SJSA1 (cell line): Measurements from ENCODE around the gene PRR36. TPM values are rescaled to one million over a fixed set of nuclear protein-coding genes. Genes with fewer than 3 reads are reported as not detected.
A peak's percentile ranks its signal among the peaks of the same experiment; 100 is the strongest.
"Not testable (repeated sequence)": the region's sequence is repeated elsewhere in the genome, so short reads cannot be mapped to it uniquely, and the experiment has no call there.

Source experiments
- DNase-seq, 2 experiments: peaks; one replicate each; pipeline ENCODE4 v3.0.0-alpha.2; 2015 to 2020; ENCODE audit warnings: low spot score in 2 of 2, low read depth in 1 of 2
- H3K27ac ChIP-seq: fragments of 250-450 bp; sonication (Bioruptor Pico); 2 replicates; pipeline ENCODE4 v1.5.1; 2020; ENCODE audit warnings: mild to moderate bottlenecking, moderate library complexity
- H3K27me3 ChIP-seq: fragments of 250-450 bp; sonication (Bioruptor Pico); replicated peaks from 2 replicates; pipeline ENCODE4 v1.5.1; 2020; ENCODE audit warnings: mild to moderate bottlenecking, moderate library complexity
- H3K36me3 ChIP-seq: fragments of 250-450 bp; sonication (Bioruptor Pico); 2 replicates; pipeline ENCODE4 v1.5.1; 2020; ENCODE audit warnings: mild to moderate bottlenecking
- H3K4me1 ChIP-seq: fragments of 250-450 bp; sonication (Bioruptor Pico); replicated peaks from 2 replicates; pipeline ENCODE4 v1.6.1; 2021; ENCODE audit warnings: mild to moderate bottlenecking
- H3K4me3 ChIP-seq: fragments of 250-450 bp; sonication (Bioruptor Pico); 2 replicates; pipeline ENCODE4 v1.5.1; 2020; ENCODE audit warnings: mild to moderate bottlenecking
- H3K9me3 ChIP-seq: fragments of 250-450 bp; sonication (Bioruptor Pico); replicated peaks from 2 replicates; pipeline ENCODE4 v1.5.1; 2020; ENCODE audit warnings: mild to moderate bottlenecking
- total RNA-seq: library from RNA; depleted of rRNA; stranded (reverse); fragments of >200 nt; shearing (Covaris generic); gene quantifications from 2 replicates; pipeline ENCODE4 v1.2.3, GENCODE V29; 2014; rRNA removed

The PRR36 gene
- not detected in 2 replicates for total RNA-seq

DNA sequence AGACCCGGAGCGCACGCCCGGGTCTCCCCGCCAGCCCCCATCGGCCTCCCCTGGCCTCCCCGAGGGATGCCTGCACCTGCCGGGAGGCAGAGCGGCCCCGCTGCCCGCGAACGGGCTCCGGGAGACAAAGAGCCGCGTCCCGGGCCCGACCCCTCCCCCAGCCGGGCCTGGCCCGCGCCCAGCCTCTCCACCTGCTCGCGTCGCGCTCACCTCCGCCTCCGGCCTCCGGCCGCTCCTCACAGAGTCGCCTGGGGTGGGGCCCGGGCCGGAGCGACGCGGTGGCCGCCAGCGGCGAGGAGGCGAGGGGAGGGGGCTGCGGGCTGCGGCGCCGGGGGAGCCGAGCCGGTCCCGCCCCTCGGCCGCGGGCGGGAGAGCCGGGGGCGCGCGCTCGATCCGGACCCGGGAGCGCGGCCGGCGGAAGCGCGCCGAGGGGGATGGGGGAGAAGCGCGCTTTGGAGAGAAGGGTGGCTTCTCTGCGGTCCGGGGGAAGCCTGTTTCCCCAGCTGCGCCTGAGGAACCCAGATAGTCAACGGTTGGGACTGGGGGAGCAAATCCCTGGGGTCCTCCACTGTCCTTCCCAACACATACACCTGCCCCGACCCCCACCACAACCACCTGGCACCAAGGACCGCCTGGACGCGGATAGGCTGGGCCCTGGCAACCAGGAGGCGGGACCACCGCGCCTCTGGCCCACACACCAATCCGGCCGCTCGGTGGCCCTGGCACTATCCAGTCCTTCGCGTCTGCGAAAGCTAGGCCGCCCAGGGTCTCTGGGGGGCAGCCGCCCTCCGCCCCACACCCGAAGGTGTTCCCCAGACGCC, at the start of gene PRR36:
Gene PRR36, minus strand, starts transcription at position 315 of the 821 bp plus-strand sequence. CDS start 701 bp downstream, outside the sequence.
- Histone ChIP-seq H3K9me3 (no peaks in the 10 kb centered on the region; the same call in 1 of the 2 replicates), H3K4me3 (no peak within 1 kb of the TSS), H3K36me3 (no peaks in the 10 kb centered on the region), H3K4me1 (peaks cover 18% of the 10 kb centered on the region), H3K27ac (no peak within 1 kb of the TSS), H3K27me3 (peaks cover 39% of the 10 kb centered on the region)
- no peak for DNase-seq

DNA sequence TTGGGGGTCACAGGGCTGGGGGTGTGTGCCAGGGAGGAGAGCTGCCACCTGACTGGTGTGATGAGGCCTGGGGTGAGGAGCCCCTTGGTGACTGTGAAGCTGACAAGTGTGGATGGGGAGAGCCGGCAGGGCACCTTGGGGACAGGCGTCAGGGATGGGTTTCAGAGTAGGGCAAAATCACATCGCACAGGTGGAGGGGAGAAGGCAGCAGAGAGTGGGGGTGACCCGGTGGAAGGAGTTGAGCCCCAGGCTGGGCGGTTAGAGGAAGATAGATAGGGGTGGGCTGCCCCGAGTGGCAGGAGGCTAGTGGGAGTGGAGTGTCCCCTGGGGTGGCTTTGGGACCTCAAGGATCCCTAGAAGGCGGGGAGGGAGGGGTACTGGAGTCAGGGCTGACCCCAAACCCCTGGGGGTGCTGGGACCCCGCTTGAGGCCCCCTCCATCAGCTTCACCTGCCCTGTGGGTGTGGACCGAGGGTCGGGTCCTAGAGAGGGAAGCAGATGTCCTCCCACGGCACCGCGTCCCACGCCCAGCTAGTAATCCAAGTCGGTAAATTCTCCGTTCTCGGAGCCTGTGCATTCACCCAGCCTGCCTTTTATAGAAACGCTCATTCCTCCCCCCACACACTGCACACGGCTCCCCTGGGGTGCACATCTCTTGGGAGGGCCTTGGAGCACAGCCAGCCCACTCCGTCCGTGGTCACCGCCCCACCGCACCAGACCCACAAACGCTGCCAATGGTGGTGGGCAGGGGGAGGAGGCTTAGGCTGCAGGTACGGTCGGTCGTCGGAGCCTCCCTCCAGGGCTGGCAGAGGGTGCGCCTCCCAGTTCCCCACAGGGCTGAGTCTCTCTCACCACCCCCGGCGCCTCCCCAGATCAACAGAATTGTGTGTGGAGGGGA, 49.4 kb upstream of the PRR36 start:
- H3K27ac ChIP-seq, result no peak overlapping the region
- H3K4me3 ChIP-seq, result no peak overlapping the region
- peaks cover 6% of the 10 kb centered on the region for H3K27me3 ChIP-seq
- peaks cover 5% of the 10 kb centered on the region for H3K9me3 ChIP-seq
- peaks cover 22% of the 10 kb centered on the region for H3K36me3 ChIP-seq
- no peak for DNase-seq
- peaks cover 42% of the 10 kb centered on the region for H3K4me1 ChIP-seq

DNA sequence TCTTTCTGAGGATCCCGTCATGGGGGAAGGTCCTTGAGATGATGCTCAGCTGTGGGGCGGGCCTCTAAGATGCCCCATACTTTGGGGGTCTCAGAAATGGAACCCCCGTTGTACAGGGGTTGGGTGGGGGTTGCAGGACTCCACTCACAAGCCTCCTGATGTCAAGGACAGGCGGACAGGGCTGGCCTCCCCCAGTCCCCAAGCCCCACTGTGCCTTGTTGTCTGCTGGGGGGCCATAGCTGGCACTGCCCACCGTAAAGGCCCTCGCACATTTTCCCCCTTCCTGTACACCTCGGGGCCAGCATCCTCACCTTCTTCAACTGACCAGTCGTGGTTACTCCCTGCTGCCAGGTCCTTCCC, 48.6 kb upstream of the PRR36 start:
- Histone ChIP-seq H3K9me3 (peaks cover 5% of the 10 kb centered on the region), H3K4me3 (no peak overlapping the region), H3K27me3 (peaks cover 14% of the 10 kb centered on the region), H3K36me3 (peaks cover 22% of the 10 kb centered on the region), H3K27ac (no peak overlapping the region), H3K4me1 (peaks cover 38% of the 10 kb centered on the region)
- DNase-seq, result no peak

DNA sequence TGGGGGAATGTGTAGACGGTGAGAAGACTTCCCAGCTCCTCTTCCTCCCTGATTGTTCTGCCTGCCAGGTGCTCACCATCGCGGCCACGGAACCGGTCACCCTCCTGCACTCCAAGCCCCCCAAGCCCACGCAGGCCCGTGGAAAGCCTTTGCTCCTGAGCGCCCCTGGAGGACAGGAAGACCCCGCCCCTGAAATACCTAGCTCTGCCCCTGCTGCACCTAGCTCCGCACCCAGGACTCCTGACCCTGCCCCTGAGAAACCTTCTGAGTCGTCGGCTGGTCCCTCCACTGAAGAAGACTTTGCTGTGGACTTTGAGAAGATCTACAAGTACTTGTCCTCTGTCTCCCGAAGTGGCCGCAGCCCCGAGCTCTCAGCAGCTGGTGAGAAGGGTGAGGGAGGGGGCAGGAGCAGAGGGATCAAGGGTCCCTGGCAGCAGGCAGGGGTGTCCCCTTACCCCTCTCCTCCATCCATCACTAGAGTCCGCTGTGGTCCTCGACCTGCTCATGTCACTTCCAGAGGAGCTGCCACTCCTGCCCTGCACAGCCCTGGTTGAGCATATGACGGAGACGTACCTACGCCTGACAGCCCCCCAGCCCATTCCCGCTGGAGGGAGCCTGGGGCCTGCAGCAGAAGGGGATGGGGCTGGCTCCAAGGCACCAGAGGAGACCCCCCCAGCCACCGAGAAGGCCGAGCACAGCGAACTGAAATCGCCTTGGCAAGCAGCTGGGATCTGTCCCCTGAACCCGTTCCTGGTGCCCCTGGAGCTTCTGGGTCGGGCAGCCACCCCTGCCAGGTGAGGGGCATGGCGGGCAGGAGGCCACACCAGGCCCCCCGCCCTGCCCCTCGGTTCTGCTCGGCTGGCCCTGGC, 48.0 kb upstream of the PRR36 start:
- H3K36me3 ChIP-seq, result peaks cover 22% of the 10 kb centered on the region
- peaks cover 20% of the 10 kb centered on the region for H3K27me3 ChIP-seq
- H3K9me3 ChIP-seq, result peaks cover 5% of the 10 kb centered on the region
- peaks cover 41% of the 10 kb centered on the region for H3K4me1 ChIP-seq
- DNase-seq, result no peak
- peak overlapping the region; percentile 45; the same call in 1 of the 2 replicates for H3K4me3 ChIP-seq
- no peak overlapping the region for H3K27ac ChIP-seq

DNA sequence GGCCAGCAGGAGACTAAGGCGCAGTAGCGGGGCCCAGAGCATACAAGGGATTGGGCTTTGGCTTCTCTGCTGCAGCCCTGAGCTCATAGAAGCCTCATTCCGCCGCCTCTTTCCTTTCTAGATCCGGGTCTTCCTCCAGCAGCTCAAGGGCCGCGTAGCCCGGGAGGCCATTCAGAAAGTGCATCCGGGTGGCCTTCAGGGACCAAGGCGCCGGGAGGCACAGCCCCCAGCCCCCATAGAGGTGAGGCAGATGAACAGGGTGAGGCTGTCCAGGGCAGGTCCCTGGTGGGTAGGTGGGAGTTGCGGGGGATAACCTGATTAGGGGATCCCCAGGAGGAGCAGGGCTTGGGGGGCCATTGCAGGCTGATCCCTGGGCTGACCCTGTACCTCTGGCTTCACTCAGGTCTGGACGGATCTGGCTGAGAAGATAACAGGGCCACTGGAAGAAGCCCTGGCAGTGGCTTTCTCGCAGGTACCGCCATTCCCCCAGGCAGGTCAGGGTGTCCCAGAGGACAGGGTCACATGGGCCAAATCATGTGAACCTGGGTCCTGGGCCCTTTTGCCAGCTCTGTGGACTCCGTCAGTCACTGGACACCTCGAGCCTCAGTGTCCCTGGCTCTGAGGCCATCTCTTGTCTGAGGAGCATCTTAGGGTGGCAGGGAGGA, 47.2 kb upstream of the PRR36 start:
- DNase-seq, result no peak
- Histone ChIP-seq H3K9me3 (peaks cover 5% of the 10 kb centered on the region), H3K36me3 (peaks cover 16% of the 10 kb centered on the region), H3K27ac (peak overlapping the region; percentile 17), H3K27me3 (peaks cover 28% of the 10 kb centered on the region), H3K4me1 (peaks cover 48% of the 10 kb centered on the region), H3K4me3 (peak overlapping the region; percentile 45)

DNA sequence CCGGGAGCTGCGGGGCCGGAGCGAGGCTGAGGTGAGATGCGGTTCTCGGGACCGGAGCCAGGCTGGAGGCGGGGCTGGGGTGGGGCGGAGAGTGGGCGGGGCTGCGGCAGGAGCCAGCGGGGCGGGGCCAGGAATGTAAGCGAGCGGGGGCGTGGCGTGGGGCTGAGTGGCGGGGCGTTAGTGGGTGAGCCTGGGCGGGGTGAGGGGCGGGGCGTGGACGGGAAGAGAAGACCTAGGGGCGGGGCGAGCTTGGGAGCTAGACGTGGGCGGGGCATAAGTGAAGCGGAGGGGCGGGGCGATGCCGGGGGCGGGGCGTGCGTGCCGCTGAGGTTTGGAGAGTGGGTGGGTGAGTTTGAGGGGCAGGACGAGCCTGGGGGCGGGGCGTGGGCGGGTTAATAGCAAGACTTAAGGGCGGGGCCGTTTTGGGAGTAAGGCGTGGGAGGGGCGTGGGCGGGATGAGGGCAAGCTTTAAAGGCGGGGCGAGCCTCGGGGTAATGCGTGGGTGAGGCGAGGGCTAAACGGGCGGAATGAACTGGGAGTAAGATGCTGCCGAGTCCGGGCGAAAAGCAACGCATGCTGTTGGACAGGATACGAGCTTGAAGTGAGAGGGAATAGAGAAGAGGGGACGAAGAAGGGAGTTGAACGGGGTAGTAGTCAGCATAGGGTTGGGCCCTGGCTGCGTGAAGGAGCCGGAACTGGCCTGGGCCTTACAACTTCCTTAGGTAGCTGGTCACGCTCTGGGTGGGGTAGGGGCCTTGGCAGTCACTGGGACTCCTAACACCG, 46.5 kb upstream of the PRR36 start:
- H3K36me3 ChIP-seq, result peaks cover 14% of the 10 kb centered on the region
- H3K4me1 ChIP-seq, result peaks cover 50% of the 10 kb centered on the region
- peaks cover 35% of the 10 kb centered on the region for H3K27me3 ChIP-seq
- H3K9me3 ChIP-seq, result peaks cover 5% of the 10 kb centered on the region
- H3K27ac ChIP-seq, result peak overlapping the region; percentile 17
- peak; percentile 82 to 100 for DNase-seq
- peak overlapping the region; percentile 70 for H3K4me3 ChIP-seq

DNA sequence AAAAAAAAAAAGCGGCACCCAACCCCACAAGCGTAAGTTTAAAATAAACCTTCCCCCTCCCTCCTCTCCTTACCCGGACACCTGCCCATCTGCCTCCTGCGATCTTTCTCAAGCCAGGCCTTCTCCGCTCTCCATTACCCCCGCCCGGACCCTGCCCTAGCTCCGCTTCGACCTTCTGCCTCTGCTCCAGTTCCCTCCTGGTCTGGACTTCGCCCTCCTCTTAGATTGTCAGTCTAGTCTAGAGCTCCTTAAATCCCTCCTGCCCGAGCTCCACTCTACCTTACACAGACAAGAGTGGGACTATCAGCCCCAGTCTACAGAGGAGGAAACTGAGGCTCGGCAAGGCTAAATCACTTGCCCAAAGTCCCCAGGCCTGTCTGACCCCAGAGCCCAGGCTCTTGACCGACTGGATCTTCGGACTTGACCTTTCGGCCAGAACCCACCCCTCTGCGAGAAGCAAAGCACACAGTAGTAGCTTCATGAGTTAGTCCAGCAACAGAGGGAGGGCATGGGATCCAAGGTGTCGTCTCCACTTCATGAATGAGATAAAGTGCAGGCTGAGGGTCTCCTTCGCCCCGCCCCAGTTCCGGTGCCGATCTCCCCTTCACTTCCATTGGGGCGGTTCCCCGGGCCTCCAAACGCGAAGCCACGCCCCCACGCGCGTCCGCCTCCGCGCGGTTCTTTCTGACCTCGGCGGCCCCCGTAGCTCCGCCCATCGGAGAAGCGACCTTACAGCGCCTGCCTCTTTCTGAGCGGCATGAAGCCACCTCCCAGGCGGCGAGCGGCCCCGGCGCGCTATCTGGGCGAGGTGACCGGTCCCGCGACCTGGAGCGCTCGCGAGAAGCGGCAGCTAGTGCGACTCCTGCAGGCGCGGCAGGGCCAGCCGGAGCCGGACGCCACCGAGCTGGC, 45.7 kb upstream of the PRR36 start, which contains the start of gene SNAPC2:
Gene SNAPC2, plus strand, starts transcription at position 729 of the 909 bp plus-strand sequence. Its CDS starts 29 bp downstream, at position 758.
- peaks cover 14% of the 10 kb centered on the region for H3K36me3 ChIP-seq
- peak within 1 kb of the TSS; percentile 17 for H3K27ac ChIP-seq
- H3K4me1 ChIP-seq, result peaks cover 42% of the 10 kb centered on the region
- peak within 1 kb of the TSS; percentile 70 for H3K4me3 ChIP-seq
- peaks cover 36% of the 10 kb centered on the region for H3K27me3 ChIP-seq
- peak; percentile 97 to 98 for DNase-seq
- no peaks in the 10 kb centered on the region for H3K9me3 ChIP-seq

DNA sequence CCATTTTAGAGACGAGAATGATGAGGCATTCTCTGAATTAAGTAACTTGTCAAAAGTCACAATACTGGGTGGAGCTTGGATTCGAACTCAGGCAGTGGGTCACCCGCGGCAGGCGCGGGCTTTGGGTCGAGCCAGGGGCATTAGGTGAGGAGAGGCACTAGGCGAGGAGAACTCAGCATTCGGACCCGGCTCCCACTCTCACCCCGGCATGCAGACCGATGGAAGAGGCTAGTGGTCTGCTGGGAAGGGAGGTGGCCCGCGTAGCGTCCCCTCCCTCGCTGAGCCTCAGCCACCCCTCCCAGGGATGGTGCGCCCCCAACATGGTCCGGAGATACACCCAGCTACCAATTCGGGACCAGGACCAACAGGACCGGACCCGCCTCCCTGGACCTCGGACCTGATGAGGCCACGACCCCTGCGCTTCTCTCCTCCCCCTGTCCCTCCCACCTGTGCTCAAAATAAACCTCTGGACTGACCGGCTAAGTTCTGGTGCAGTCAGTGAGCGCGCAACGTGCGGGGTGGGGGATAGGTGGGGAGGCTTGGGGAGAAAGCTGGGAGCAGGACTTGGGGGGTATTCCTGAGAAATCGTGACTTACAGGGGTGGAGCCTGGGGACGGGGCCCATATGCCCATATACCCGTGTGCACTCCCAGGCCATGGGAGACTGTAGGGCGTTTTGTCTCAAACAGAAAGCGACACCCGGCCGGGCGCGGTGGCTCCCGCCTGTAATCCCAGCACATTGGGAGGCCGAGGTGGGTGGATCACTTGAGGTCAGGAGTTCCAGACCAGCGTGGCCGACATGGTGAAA, 44.6 kb upstream of the PRR36 start:
- Histone ChIP-seq H3K4me1 (peaks cover 42% of the 10 kb centered on the region), H3K27me3 (peaks cover 39% of the 10 kb centered on the region), H3K9me3 (no peaks in the 10 kb centered on the region), H3K27ac (no peak overlapping the region), H3K36me3 (peaks cover 14% of the 10 kb centered on the region), H3K4me3 (no peak overlapping the region)
- DNase-seq, result no peak

DNA sequence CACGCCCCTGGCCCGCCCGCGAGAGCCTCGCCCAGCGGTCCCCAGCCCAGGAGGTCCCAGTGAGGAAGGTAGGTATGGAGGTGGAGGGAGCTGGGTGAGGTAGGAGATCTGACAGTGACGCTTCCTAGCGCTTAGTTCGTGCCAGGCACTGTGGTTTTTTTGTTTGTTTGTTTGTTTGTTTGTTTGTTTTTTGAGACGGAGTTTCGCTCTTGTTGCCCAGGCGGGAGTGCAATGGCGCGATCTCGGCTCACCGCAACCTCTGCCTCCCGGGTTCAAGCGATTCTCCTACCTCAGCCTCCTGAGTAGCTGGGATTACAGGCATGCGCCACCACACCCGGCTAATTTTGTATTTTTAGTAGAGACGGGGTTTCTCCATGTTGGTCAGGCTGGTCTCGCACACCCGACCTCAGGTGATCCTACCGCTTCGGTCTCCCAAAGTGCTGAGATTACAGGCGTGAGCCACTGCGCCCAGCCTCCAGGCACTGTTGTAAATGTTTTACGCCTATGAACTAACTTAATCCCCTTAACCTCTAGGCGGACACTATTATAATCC, 43.9 kb upstream of the PRR36 start:
- H3K9me3 ChIP-seq, H3K27ac ChIP-seq, DNase-seq: not testable (repeated sequence)
- peaks cover 42% of the 10 kb centered on the region for H3K4me1 ChIP-seq
- peaks cover 14% of the 10 kb centered on the region for H3K36me3 ChIP-seq
- H3K27me3 ChIP-seq, result peaks cover 39% of the 10 kb centered on the region
- peak overlapping the region; percentile 21 for H3K4me3 ChIP-seq

DNA sequence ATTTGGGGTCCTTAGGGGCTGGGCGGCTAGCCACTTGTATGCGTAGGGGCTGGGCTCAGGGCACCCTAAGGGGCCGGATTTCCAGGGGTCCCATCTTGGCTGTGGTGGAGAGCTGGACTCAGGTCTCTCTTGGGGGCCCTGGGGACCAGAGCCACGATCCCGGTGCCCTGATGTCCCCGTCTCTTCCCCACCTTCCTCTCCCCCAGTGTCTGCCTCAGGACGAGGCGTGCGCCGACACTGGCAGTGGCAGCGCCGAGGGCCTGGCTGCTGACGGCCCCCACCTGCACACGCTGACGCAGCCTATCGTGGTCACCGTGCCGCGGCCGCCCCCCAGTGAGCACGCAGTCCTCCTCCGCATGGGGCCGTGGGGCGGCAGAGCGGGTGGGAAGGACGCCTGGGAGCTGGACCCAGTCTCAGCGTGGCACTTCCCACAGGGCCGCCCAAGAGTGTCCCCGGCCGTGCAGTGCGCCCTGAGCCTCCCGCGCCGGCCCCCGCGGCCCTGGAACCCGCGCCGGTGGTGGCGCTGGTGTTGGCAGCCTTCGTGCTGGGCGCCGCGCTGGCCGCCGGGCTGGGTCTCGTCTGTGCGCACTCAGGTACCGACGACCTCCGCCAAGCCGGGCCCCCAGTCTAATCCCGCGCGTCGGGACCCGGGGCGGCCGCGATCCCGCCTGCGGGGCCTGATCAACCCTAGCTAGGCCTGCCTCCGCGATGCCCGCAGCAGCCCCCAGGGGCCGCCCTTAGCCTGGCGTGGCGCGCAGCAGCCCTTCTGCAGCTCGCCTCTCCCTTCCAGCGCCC, 43.3 kb upstream of the PRR36 start:
- peaks cover 13% of the 10 kb centered on the region for H3K36me3 ChIP-seq
- H3K27ac ChIP-seq, result no peak overlapping the region
- H3K4me1 ChIP-seq, result peaks cover 42% of the 10 kb centered on the region
- DNase-seq, result peak in 1 of 2 experiments; percentile 31
- peaks cover 39% of the 10 kb centered on the region for H3K27me3 ChIP-seq
- no peaks in the 10 kb centered on the region for H3K9me3 ChIP-seq
- H3K4me3 ChIP-seq, result peak overlapping the region; percentile 21
